Epithelial cell of proximal tubule (primary cell): ENCODE measurements around the gene FER. TPM values are rescaled to one million over a fixed set of nuclear protein-coding genes. Genes with fewer than 3 reads are reported as not detected.

ENCODE experiments used
- DNase-seq: peaks from one replicate; pipeline ENCODE4 v3.0.0-alpha.2; 2011; ENCODE audit warnings: low read depth
- H3K4me3 ChIP-seq: 2 replicates; pipeline ENCODE4 v1.5.1; 2011; ENCODE audit warnings: low read depth, mild to moderate bottlenecking, low read length
- CTCF ChIP-seq: conservative IDR thresholded peaks from 2 replicates; pipeline ENCODE4 v1.5.1; 2012; ENCODE audit warnings: low read depth, mild to moderate bottlenecking, low read length
- total RNA-seq: library from RNA; depleted of rRNA; stranded (reverse); fragments of >200 nt; gene quantifications from 2 replicates; pipeline ENCODE4 v1.2.3, GENCODE V29; 2015

Gene FER
- total RNA-seq, 1 donor from 2014 or later, result 10.1 TPM

DNA sequence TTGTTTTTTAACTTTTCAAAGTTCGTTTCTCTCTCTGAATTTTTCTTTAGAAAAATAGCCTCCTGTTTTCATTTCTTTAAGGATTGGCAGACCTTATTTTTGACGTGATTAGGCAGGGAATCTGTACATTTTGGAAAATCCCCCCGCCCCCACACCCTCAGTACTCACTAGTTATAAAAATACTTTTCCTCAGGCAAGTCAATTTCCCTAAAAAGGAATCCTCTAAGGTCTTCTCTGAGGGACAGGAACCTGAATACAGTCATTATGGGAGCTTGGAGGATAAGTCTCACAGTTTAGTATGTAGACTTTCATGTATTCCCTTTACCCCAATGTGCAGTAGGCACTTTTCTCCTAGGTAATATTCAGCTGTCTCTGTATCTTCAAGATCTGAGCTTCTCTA, 3.9 kb upstream of the FER start:
- DNase-seq, result no peak
- no peak overlapping the region for H3K4me3 ChIP-seq
- TF ChIP-seq CTCF, result no peak

DNA sequence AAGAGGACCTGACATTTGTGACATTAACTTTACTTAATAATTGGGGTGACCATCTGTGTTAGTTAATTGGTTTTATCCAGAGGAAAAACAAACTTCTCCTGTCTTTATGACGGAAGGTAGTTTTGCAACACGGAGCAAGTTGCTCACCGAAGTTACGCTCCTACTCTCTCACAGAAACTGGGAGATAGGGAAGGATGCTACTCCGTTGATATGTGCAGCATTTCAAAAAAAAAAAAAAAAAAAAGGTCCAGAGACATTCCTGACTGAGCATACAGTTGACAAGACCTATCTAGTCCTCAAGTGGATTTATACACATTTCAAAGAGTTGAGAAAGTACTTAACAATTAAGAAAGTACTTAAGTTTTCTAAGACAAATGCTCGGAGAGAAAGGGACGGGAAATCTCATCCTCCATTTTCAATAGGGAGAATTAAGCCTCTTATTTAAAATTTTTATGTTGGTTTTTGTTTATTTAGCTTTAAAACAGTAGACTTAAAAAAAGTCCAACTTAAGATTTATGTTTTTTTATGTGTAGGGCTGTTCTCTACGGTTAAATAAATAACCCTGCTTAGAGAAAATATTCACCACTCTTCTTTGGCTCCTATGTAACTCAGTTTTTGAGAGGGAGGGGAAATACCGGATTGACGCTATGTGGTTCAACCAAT, 455 bp upstream of the FER start:
- DNase-seq, result no peak
- H3K4me3 ChIP-seq, result peak overlapping the region; percentile 79
- no peak for TF ChIP-seq CTCF

- peak; percentile 21 for TF ChIP-seq CTCF
- peak overlapping the region; percentile 79 for H3K4me3 ChIP-seq
- DNase-seq, result peak; percentile 85
These were observed 867 bp downstream of the FER start for GRCh38 chr5:108748401-108749127.

DNA sequence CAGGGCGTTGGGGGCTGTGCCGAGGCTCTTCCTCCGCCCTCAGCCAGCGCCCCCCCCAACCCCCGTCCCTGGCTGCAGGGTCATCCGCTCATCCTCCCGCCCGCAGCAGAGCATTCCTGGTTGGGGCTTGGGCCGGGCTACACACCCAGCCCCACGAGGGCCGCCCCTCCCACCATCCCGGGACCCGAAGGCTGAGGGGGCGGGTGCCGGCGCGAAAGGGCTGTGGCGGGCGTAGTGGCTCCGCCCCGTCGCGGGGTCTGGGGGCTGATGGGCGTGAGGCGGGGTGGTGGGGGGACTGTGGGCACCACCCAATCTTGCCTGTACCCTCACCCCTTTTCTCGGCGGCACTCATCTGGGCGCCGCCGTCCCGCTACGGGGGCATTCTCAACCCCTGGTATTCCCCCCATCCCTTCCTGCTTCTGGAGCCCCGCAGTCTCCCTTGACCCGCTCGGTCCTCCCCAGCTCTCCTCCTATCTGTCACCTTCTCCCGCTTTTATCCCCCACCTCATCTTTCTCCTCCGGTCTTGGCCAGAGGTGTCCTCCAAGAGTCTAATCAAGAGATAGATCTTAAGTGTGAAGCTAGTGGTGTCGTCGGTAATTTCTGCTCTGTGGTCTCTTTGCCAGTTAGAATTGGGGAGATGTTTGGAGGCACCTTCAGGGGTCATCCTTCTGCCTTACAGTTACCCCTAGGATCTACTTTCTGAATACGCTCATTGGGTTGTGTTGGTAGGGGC, 1.6 kb downstream of the FER start:
- H3K4me3 ChIP-seq, result peak overlapping the region; percentile 79
- DNase-seq, result no peak
- TF ChIP-seq CTCF, result peak; percentile 12

- no peak overlapping the region for H3K4me3 ChIP-seq
- DNase-seq, result no peak
- TF ChIP-seq CTCF, result no peak
These were observed 5.6 kb downstream of the FER start for GRCh38 chr5:108753331-108753730.

DNA sequence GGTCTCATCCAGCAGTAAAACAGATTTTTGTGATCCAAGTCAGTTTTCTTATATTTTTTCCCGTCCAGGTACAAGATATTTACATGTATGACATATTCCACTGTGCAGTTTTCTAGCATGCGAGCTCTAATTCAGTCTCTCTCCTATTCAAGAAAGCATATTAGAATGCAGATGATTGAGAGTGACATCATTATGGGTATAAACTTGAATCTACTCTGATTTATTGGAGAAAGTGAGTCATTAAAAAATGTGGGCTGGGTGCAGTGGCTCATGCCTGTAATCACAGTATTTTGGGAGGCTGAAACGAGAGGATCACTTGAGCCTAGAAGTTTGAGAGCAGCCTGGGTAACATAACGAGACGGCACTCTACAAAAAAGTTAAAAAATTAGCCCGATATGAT, 6.2 kb downstream of the FER start:
- no peak overlapping the region for H3K4me3 ChIP-seq
- no peak for TF ChIP-seq CTCF
- no peak for DNase-seq
